ENCODE results near the gene UGT1A9.

DNA sequence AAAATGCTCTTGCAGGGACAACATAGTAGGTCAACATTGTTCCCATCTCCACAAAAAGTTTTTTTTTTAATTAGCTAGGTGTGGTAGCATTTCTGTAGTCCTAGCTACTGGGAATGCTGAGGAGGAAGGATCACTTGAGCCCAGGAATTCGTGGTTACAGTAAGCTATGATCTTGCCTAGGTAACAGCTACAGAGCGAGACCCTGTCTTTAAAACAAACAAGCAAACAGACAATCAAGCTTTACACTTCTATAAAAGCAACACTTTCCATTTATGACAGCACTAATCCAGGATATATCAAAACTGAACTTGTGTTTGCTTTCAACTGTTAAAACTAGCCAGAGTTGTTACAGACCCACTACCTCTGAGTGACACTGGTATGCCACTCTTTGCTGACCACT is 69.2 kb downstream of the UGT1A9 start:
- TF ChIP-seq CTCF (optimal IDR thresholded peaks at IDR 0.05 in 1 of 3, IDR thresholded peaks at IDR 0.05 in 1 of 3, conservative IDR thresholded peaks at IDR 0.05 in 1 of 3; ENCODE audit: extremely low read depth in 1 of 3, insufficient read depth in 2 of 3, low read length in 3 of 3) (no peak), EZH2 (IDR thresholded peaks at IDR 0.05; ENCODE audit: low read length) (no peak)

All from keratinocyte (primary cell).